Ascending aorta (tissue), 2 donors: Measurements from ENCODE around the gene LLGL2. TPM values are rescaled to one million over a fixed set of nuclear protein-coding genes. Genes with fewer than 3 reads are reported as not detected.
"Not testable (repeated sequence)": the region's sequence is repeated elsewhere in the genome, so short reads cannot be mapped to it uniquely, and the experiment has no call there.

Source experiments
- DNase-seq, 2 donors: peaks; one replicate each; pipeline ENCODE4 v3.0.0-alpha.2; 2019; ENCODE audit warnings: low spot score in 2 of 2
- H3K27ac ChIP-seq, 2 donors: fragments of 200-600 bp; sonication (generic); one replicate each; pipeline ENCODE4 v1.5.1; 2016 to 2017; ENCODE audit warnings: mild to moderate bottlenecking in 1 of 2
- H3K27me3 ChIP-seq: fragments of 200-600 bp; sonication (generic); one replicate; pipeline ENCODE4 v1.5.1; 2017
- H3K36me3 ChIP-seq, 2 donors: fragments of 200-600 bp; sonication (generic); one replicate each; pipeline ENCODE4 v1.5.1; 2016
- H3K4me1 ChIP-seq, 2 donors: fragments of 200-600 bp; sonication (generic); one replicate each; pipeline ENCODE4 v1.5.1; 2016 to 2017; ENCODE audit warnings: mild to moderate bottlenecking in 1 of 2
- H3K4me3 ChIP-seq, 2 donors: fragments of 200-600 bp; sonication (generic); one replicate each; pipeline ENCODE4 v1.5.1; 2016 to 2017; ENCODE audit warnings: mild to moderate bottlenecking in 1 of 2
- H3K9me3 ChIP-seq, 2 donors: fragments of 200-600 bp; sonication (generic); one replicate each; pipeline ENCODE4 v1.5.1; 2016
- intact Hi-C: fragments of 100-400 bp; cut with DNase I; formaldehyde crosslinking; loops from one replicate; pipeline ENCODE4 v1.15.1; 2023
- total RNA-seq: library from RNA; depleted of rRNA; stranded (reverse); fragments of >200 nt; gene quantifications from one replicate; pipeline ENCODE4 v1.1.0, GENCODE V29; 2016
- TF ChIP-seq, protein P1 (sequence below), 3 experiments: fragments of 200-600 bp in 2 of 3; fragments of 450-650 bp in 1 of 3; sonication (generic) in 2 of 3; IDR thresholded peaks; one replicate each; pipeline ENCODE4 v1.5.1; 2016 to 2019; ENCODE audit warnings: antibody characterized with exemption in 3 of 3, mild to moderate bottlenecking in 1 of 3, moderate library complexity in 1 of 3

LLGL2 gene
- total RNA-seq, 1 donor from 2014 or later: 41.8 TPM

DNA sequence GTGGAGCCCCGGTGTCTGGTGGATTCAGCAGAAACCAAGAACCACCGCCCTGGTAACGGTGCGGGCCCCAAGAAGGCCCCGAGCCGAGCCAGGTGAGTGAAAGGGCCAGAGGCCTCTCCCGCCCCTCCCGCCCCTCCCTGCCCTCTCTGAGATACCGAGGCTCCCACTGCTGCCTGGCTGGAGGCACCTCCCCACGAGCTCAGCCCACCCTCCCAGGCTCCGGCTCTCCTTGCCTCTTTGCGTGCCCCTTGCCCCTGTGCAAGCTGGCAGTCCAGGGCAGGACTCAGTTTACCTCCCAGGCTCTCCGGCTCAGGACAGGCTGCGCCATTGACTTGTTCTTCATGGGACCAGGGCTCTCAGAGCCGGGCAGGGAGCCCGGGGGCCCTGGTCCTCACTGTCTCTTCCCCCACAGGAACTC lies 48.1 kb downstream of the LLGL2 start:
- Histone ChIP-seq H3K4me1 (no peaks in the 10 kb centered on the region), H3K27ac (no peak overlapping the region), H3K9me3 (no peaks in the 10 kb centered on the region), H3K4me3 (no peak overlapping the region), H3K36me3 (no peaks in the 10 kb centered on the region), H3K27me3 (no peaks in the 10 kb centered on the region)
- DNase-seq: no peak
- TF ChIP-seq, protein P1, sequence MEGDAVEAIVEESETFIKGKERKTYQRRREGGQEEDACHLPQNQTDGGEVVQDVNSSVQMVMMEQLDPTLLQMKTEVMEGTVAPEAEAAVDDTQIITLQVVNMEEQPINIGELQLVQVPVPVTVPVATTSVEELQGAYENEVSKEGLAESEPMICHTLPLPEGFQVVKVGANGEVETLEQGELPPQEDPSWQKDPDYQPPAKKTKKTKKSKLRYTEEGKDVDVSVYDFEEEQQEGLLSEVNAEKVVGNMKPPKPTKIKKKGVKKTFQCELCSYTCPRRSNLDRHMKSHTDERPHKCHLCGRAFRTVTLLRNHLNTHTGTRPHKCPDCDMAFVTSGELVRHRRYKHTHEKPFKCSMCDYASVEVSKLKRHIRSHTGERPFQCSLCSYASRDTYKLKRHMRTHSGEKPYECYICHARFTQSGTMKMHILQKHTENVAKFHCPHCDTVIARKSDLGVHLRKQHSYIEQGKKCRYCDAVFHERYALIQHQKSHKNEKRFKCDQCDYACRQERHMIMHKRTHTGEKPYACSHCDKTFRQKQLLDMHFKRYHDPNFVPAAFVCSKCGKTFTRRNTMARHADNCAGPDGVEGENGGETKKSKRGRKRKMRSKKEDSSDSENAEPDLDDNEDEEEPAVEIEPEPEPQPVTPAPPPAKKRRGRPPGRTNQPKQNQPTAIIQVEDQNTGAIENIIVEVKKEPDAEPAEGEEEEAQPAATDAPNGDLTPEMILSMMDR (IDR thresholded peaks at IDR 0.05): no peak
- intact Hi-C loops: no loop called here

DNA sequence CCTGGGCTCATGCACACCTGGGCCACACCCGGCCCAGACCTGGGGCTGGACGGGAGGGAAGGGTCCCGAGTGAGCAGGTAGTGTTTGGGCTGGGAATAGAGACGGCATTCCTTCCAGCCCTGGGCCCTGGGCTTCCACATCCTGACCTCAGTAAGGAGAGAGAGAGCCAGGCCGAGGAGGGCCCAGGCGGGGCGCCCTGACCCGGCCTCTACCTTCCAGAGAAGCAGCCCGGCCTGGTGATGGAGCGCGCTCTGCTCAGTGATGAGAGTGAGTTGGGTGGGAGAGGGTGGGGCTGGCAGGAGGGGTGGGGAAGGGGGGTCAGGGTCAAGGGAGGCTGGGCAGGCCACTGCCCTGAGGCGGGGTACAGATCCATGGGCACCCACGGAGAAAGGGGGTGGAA lies 48.5 kb downstream of the LLGL2 start:
- Histone ChIP-seq H3K4me1 (no peaks in the 10 kb centered on the region), H3K9me3 (no peaks in the 10 kb centered on the region), H3K4me3 (no peak overlapping the region), H3K36me3 (no peaks in the 10 kb centered on the region), H3K27ac (no peak overlapping the region), H3K27me3 (no peaks in the 10 kb centered on the region)
- DNase-seq: no peak
- TF ChIP-seq, protein P1 (IDR thresholded peaks at IDR 0.05): no peak
- intact Hi-C loops: no loop called here

DNA sequence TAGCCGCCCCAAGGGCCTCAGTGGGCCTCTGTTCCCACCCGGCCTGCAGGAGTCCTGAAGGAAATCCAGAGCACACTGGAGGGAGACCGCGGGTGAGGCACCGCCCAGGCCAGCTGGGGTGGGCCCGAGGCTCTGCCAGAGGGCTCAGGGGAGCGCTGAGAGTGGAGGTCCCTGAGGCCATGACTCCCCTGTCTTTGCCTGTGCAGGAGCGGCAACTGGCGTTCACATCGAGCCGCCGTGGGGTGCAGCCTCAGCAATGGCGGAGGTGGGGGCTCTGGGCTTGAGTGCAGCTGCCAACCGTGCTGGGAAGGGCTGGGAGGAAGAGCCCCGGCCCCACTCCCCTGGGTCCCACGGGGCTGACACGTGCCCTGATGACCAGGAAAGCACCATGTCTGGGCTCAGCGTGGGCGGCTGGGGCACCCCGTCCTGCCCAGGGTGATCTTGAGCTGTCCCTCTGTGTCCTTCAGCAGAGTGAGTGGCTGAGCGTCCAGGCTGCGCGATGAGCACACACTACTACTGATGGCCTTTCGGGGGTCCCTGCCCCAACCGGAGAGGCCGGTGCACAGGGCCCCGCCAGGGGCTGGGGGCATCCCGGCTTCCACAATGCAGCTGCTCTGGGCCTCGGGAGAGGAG lies 49.0 kb downstream of the LLGL2 start:
- Histone ChIP-seq H3K36me3 (no peaks in the 10 kb centered on the region), H3K4me1 (no peaks in the 10 kb centered on the region), H3K27ac (no peak overlapping the region), H3K27me3 (no peaks in the 10 kb centered on the region), H3K9me3 (no peaks in the 10 kb centered on the region), H3K4me3 (no peak overlapping the region)
- TF ChIP-seq, protein P1 (IDR thresholded peaks at IDR 0.05): no peak
- no peak for DNase-seq
- intact Hi-C loops: no loop called here

DNA sequence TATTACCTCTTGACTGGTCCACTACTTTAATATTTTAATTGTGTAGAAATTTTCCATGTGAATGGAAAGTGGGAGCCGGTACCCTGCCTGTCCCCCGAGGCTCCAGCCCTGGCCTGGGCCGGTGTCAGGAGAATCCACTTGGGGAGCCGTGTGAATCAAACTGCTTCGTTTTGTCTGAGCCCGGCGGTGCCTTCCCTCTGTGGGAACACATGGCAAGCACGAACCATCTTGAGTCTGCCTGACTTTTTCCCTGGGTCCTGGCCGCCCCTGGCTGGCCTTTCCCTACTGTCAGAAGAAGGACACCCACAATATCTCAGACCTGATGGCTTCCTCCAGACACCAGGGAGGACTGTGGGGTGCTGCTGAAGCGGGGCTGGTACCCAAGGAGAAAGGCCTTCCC lies 49.7 kb downstream of the LLGL2 start:
- Histone ChIP-seq H3K9me3 (no peaks in the 10 kb centered on the region), H3K36me3 (no peaks in the 10 kb centered on the region), H3K27ac (no peak overlapping the region), H3K27me3 (no peaks in the 10 kb centered on the region), H3K4me1 (no peaks in the 10 kb centered on the region), H3K4me3 (no peak overlapping the region)
- no peak for DNase-seq
- intact Hi-C loops: no loop called here
- TF ChIP-seq, protein P1 (IDR thresholded peaks at IDR 0.05): no peak

DNA sequence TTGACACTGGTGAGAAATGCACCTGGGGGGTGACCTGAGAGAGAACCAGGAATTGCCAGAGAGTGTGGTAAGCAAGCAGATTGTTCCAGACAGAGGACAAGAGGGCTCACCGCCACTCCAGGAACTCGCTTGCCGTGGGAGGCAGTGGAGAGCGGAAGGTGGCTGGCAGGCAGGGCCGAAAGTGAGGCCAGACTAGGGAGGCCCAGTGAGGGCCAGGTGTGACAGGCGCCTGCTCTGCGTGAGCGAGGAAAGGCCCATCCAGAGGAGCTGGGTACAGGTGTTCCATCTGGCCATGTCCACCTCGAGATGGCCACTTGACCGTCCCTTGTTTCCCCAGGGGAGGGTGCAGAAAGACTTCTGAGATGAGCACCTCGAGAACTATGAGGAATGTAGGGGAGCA lies 50.2 kb downstream of the LLGL2 start:
- Histone ChIP-seq H3K36me3 (no peaks in the 10 kb centered on the region), H3K27me3 (no peaks in the 10 kb centered on the region), H3K4me1 (no peaks in the 10 kb centered on the region), H3K9me3 (no peaks in the 10 kb centered on the region), H3K4me3 (no peak overlapping the region), H3K27ac (no peak overlapping the region)
- intact Hi-C loops: no loop called here
- DNase-seq: no peak
- TF ChIP-seq, protein P1 (IDR thresholded peaks at IDR 0.05): no peak

DNA sequence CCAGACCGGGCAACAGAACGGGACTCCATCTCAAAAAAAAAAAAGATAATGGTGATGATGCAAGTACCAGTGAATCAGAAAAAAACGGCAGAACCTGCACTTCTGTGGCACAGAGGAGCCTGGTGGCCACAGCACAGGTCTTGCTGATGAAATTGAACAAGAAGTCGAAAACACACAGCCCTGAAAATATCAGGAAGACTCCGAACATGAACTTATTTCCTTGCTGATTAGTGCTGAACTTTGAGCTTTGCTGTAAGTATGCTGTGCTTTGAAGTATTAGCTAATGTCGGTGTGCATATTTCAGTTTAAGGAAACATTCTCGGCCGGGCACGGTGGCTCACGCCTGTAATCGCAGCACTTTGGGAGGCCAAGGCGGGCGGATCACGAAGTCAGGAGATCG lies 51.2 kb downstream of the LLGL2 start:
- Histone ChIP-seq H3K4me3 (no peak overlapping the region), H3K27me3 (no peaks in the 10 kb centered on the region), H3K9me3 (no peaks in the 10 kb centered on the region), H3K36me3 (no peaks in the 10 kb centered on the region), H3K4me1 (no peaks in the 10 kb centered on the region), H3K27ac (no peak overlapping the region)
- intact Hi-C loops: no loop called here
- TF ChIP-seq, protein P1 (IDR thresholded peaks at IDR 0.05): no peak
- no peak for DNase-seq

DNA sequence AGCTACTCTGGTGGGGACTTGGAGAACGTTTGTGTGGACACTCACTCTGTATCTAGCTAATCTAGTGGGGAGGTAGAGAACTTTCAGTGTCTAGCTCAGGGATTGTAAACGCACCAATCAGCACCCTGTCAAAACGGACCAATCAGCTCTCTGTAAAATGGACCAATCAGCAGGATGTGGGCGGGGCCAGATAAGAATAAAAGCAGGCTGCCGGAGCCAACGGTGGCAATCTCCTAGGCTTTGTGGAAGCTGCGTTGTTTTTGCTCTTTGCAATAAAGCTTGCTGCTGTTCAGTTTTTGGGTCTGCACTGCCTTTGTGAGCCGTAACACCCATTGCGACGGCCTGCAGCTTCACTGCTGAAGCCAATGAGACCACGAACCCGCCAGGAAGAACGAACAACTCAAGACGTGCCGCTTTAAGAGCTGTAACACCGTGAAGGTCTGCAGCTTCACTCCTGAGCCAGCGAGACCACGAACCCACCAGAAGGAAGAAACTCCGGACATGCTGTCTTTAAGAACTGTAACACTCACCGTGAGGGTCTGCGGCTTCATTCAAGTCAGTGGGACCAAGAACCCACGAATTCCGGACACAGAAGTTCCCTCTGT lies 55.7 kb downstream of the LLGL2 start:
- H3K4me1 ChIP-seq, H3K36me3 ChIP-seq, H3K27ac ChIP-seq, intact Hi-C loops, H3K9me3 ChIP-seq, H3K4me3 ChIP-seq, H3K27me3 ChIP-seq, DNase-seq: not testable (repeated sequence)

DNA sequence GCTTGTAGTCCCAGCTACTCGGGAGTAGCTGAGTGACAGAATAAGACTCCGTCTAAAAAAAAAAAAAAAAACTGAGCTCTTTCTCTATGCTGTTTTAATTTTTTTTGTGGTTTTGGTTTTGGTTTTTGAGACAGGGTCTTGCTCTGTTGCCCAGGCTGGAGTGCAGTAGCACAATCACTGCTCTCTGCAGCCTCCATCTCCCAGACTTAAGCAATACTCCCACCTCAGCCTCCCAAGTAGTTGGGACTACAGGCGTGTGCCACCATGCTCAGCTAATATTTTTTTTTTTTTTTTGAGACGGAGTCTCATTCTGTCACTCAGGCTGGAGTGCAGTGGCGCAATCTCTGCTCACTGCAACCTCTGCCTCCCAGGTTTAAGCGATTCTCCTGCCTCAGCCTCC lies 57.7 kb downstream of the LLGL2 start:
- H3K36me3 ChIP-seq, H3K4me1 ChIP-seq, DNase-seq, H3K4me3 ChIP-seq, H3K27ac ChIP-seq, intact Hi-C loops, H3K9me3 ChIP-seq, H3K27me3 ChIP-seq: not testable (repeated sequence)
